22Rv1 (cell line): ENCODE measurements around the gene PRSS12.

ENCODE experiments used
- H3K27ac ChIP-seq: fragments of 450-650 bp; 2 replicates; pipeline ENCODE4 v1.5.1; 2017
- ZFX ChIP-seq: fragments of 450-650 bp; IDR thresholded peaks from 2 replicates; pipeline ENCODE4 v1.6.1; 2017; ENCODE audit warnings: antibody characterized with exemption, borderline replicate concordance
- TF ChIP-seq, protein P1 (sequence below): fragments of 450-650 bp; IDR thresholded peaks from 2 replicates; pipeline ENCODE4 v1.5.1; 2017; ENCODE audit warnings: mild to moderate bottlenecking

PRSS12 gene

DNA sequence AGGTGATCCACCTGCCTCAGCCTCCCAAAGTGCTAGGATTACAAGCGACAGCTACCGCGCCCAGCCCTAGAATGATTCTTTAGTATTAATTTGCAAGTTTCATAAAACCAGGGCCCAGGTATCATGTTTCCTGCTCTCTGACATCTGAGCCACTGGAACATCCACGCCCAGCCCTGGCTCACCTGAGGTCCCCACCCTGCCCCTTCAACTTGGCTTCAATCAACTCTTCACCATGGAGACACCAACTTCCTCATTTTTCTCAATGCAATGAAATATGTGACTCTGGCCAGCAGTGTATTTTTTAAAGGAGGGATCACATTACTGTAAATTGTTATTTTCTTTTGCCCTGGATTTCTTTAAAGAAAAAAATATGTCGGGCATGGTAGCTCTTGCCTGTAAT lies 3.9 kb downstream of the PRSS12 start:
- no peak overlapping the region for H3K27ac ChIP-seq
- TF ChIP-seq, protein P1, sequence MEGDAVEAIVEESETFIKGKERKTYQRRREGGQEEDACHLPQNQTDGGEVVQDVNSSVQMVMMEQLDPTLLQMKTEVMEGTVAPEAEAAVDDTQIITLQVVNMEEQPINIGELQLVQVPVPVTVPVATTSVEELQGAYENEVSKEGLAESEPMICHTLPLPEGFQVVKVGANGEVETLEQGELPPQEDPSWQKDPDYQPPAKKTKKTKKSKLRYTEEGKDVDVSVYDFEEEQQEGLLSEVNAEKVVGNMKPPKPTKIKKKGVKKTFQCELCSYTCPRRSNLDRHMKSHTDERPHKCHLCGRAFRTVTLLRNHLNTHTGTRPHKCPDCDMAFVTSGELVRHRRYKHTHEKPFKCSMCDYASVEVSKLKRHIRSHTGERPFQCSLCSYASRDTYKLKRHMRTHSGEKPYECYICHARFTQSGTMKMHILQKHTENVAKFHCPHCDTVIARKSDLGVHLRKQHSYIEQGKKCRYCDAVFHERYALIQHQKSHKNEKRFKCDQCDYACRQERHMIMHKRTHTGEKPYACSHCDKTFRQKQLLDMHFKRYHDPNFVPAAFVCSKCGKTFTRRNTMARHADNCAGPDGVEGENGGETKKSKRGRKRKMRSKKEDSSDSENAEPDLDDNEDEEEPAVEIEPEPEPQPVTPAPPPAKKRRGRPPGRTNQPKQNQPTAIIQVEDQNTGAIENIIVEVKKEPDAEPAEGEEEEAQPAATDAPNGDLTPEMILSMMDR: no peak
- TF ChIP-seq ZFX: no peak

DNA sequence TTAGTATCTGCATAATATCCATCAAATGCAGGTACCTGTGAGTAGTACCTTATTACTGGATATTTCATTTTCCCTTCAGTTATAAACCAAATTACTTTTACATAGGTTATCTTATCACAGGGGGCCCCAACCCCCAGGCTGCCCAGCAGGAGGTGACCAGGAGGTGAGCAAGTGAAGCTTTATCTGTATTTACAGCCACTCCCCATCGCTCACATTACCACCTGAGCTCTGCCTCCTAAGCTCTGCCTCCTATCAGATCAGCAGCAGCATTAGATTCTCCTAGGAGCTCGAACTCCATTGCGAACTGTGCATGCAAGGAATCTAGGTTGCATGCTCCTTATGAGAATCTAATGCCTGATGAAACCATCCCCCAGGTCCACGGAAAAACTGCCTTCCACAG lies 6.3 kb downstream of the PRSS12 start:
- no peak for TF ChIP-seq ZFX
- TF ChIP-seq, protein P1: no peak
- H3K27ac ChIP-seq: no peak overlapping the region

DNA sequence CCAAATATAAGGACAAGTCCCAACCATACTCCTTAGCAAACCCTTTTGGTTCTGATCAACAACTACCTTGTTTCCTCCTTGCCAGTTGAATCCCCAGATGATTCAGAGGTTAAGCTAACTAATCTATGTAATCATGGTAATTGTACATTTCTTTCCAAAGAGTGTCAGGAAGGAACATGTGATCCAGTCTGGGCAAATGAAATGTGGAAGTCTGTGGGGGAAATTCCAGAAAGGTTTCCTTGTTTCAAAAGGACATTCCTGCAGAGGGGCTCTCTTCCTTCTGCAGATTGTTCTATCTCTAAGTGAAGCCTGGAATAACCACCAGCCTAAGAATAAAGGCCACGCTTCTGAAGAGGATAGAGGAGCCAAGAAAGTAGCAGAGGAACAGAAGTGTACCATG lies 7.0 kb downstream of the PRSS12 start:
- H3K27ac ChIP-seq: no peak overlapping the region
- TF ChIP-seq, protein P1: no peak
- no peak for TF ChIP-seq ZFX

DNA sequence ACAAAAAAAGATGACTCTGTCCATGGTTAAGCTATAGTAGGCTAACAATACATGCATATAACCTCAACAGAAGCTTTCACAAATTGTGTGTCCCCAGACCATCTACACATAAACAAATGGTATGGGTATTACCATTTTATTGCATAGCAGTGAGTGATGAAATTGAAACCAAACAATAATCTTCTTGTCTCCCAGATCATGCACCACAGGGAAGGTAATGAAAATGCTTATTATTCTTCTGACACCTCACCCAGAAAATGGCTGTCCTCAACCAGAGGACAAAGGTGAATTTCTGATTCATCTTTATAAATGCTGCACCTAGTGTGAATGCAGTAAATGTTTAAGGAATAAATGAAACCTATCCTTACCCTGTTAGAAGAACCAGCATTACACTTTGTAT lies 8.0 kb downstream of the PRSS12 start:
- TF ChIP-seq ZFX: no peak
- TF ChIP-seq, protein P1: no peak
- H3K27ac ChIP-seq: no peak overlapping the region

DNA sequence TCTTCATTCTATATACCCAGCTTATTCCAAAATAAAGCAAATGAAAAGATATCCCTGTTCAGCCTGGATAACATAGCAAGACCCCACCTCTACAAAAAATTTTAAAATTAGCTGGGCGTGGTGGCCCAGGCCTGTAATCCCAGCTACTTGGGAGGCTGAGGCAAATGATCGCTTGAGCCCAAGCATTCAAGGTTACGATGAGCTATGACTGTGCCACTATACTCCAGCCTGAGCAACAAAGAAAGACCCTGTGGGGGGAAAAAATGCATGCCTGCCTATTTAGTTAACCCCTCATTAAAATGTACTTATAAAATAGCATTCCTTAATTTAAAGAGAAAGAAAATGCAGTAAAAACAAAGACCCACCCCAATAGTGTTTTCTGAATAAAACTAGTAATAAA lies 9.3 kb downstream of the PRSS12 start:
- TF ChIP-seq, protein P1: no peak
- no peak for TF ChIP-seq ZFX
- no peak overlapping the region for H3K27ac ChIP-seq

DNA sequence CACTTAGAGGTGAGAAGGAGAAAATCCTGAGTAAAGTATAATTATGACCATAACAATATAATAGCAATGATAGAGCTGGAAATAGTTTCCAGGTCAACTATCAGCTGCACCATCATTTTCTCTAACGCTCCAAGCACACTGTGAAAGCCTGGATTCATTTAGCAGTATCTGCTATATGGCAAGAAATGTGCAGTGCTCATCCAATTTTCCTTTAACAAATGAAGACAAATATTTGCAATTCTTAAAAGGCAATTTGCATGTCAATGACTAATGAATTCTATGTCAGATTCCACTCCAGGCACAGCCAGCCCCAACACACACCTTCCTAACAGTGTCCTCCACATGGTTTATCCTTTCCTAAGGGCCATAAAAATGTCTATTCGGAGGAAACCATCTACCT lies 12.7 kb downstream of the PRSS12 start:
- no peak overlapping the region for H3K27ac ChIP-seq
- TF ChIP-seq ZFX: no peak

DNA sequence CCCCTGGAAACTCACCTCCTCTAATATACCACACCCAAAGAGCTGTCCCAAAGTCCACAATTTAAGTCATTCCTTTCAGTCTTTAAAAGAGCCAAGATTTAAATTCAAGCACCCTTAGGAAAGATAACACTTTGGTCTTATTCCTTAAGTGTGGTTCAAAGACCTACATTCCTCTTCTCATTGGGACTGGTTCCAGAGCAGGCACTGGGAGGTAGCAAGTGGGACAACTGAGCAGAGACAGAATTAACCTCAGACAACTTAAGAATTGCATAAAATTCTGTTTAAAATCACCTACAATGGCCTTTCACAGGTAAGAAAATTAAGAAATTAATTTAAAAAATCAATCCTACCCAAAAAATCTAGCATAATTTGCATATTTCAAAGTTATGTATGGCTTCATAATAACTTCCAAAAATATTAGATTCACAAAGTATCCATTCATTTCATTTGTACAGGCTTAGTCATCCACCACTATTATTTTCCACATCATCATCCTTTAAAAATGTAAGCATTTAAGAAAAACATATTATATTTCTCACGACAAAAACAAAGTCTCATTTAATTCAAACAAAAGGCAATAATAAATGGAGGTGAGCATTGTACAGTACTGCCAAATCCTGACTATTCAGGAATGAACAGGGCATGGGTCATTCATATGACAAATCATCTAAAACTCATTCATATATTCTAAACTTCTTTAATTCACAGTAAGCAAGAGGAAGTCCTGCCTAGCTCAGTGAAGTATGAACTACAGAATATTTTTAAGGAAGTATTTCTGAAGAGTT lies 13.6 kb downstream of the PRSS12 start:
- TF ChIP-seq, protein P1: no peak
- no peak overlapping the region for H3K27ac ChIP-seq

DNA sequence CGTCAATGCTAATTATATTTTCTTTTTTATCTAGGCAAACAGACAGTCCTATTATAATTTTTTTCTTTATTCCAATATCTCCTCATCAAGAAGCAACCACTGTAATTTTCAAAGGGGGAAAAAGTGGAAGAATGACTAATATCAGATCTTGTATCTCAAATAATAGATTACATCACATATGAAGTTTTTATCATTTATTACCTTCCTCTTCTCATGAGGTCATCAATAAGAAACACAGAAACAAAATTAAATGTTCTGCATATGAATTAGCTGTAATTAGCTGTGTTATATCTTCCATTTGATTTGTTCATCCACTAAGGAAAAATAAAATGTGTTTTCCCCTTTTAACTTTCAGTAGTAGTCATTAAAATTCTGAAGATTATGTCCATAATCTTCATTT lies 14.3 kb downstream of the PRSS12 start:
- TF ChIP-seq, protein P1: no peak
- TF ChIP-seq ZFX: no peak
- H3K27ac ChIP-seq: no peak overlapping the region
